ENCODE data around the gene FREY1. TPM values are rescaled to one million over a fixed set of nuclear protein-coding genes. Genes with fewer than 3 reads are reported as not detected.

The FREY1 gene
- total and polyA plus RNA-seq, 9 of the 15 experiments (the other 6 are each of a cell fraction or from before 2014, with no cell fraction given): 0.25 to 1.5 (median 1.1) TPM; not detected in 5

DNA sequence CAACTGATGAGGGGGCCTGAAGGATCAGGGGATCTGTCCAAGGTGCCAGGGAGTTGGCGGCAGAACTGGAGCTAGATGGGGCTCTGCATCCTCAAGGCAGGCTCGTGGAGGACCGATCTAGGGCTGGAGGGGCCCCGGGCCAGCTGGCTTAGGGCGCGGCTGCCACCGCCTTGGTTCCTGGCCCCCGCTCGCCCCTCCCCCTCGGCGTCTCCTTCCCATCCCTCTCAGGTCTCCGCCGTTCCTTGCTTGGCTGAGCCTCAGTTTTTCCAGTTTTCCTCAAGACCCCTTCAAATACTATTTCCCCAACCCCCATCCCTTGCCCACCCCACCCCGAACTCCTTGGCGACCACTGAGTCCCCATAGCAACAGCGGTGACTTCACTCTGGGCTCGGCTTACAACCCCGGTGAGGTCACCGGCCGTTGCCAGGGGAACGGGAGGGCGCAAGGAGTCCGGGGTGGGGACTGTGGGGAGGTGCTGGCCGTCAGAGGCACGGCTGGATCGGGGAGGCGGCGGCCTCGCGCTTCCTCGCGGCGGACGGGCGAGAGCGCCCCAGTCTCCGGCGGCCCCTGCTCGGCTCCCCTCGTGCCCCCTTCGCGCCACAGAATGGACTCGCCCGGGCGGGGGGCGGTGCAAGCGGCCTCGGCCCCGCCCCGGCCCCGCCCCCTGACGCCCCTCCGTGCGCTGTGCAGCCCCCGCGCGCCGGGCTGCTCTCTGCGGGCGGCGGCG lies 7.5 kb downstream of the FREY1 start:
- POLR2A ChIA-PET: interaction anchor here (1.4 kb wide), 1 partner anchor 18 kb away, joined by 8 read pairs; the partner anchor contains the start of gene PEX16
- Histone ChIP-seq H3K4me2 (ENCODE audit: insufficient read depth, low read length) (peak overlapping the region; percentile 72), H3K27me3 (ENCODE audit: control insufficient read depth in 2 of 2, insufficient read depth in 2 of 2, low read length in 2 of 2) (no peaks in the 10 kb centered on the region; a peak in 1 of 5 replicates), H3K4me3 (peak overlapping the region; percentile 58), H3K4me1 (replicated peaks in 1 of 2; ENCODE audit: control insufficient read depth in 2 of 2, insufficient read depth in 2 of 2, low read length in 2 of 2) (peaks cover 12 to 67% of the 10 kb centered on the region in 2 experiments), H3K9me3 (replicated peaks; ENCODE audit: control insufficient read depth, insufficient read depth, low read depth, low read length) (no peaks in the 10 kb centered on the region), H3K79me2 (ENCODE audit: control insufficient read depth, insufficient read depth, low read length) (no peaks in the 10 kb centered on the region), H3K36me3 (ENCODE audit: control insufficient read depth, insufficient read depth, low read length) (no peaks in the 10 kb centered on the region), H4K20me1 (replicated peaks; ENCODE audit: control insufficient read depth, insufficient read depth, low read length) (0 out of 2 replicates have a peak, but pooled peaks cover 4% of the 10 kb centered on the region), H3K9ac (ENCODE audit: insufficient read depth in 1 of 2, low read depth in 2 of 2, low read length in 2 of 2) (peak overlapping the region; percentile 80 to 94; a peak in 3 of 4 replicates), H2AFZ (ENCODE audit: low read depth, low read length) (peak overlapping the region; percentile 96), H3K9me1 (ENCODE audit: control insufficient read depth, insufficient read depth, low read length) (no peaks in the 10 kb centered on the region), H3K27ac (ENCODE audit: extremely low read depth, low read depth, low read length) (peak overlapping the region; percentile 83)
- CTCF ChIA-PET (ENCODE audit: low intra/inter-chr PET ratio): no interaction called here
- FAIRE-seq: peak; percentile 69
- DNase-seq (ENCODE audit: extremely low read depth in 1 of 4, low spot score in 3 of 4): peak; percentile 92 to 94 (median 93)
- peak; percentile 91 for ATAC-seq
- in situ Hi-C loops (cut with MboI) (no loop called here), intact Hi-C loops (cut with micrococcal nuclease) (no loop called here)
- no TSS peak for BruUV-seq (replicated peaks)
- WGBS (ENCODE audit: insufficient coverage, low coverage, missing lambda C conversion rate): under 1% methylated on average over 29 of the region's 62 CpGs
- TF ChIP-seq BRCA1 (IDR thresholded peaks at IDR 0.05) (no peak), BRCA1 (CRISPR knock-in tag; IDR thresholded peaks at IDR 0.05) (no peak), SPI1 (IDR thresholded peaks at IDR 0.05; ENCODE audit: borderline replicate concordance, low read depth, low read length) (no peak), MIER1 (IDR thresholded peaks at IDR 0.05; ENCODE audit: low read depth) (peak; percentile 89), ZNF830 (CRISPR knock-in tag; IDR thresholded peaks at IDR 0.05) (no peak), SMARCA5 (IDR thresholded peaks at IDR 0.05) (no peak), JUND (IDR thresholded peaks at IDR 0.05; ENCODE audit: borderline replicate concordance, low read depth, low read length) (peak; percentile 98), JUND (tag; IDR thresholded peaks at IDR 0.05; ENCODE audit: borderline replicate concordance, low read depth, low read length) (peak; percentile 78; the same call in 1 of the 3 replicates), ZBTB7A (IDR thresholded peaks at IDR 0.05; ENCODE audit: borderline replicate concordance, control insufficient read depth, low read depth, low read length) (peak; percentile 14; the same call in 1 of the 2 replicates), BMI1 (IDR thresholded peaks at IDR 0.05; ENCODE audit: low read length) (peak; percentile 96), REST (IDR thresholded peaks at IDR 0.05; ENCODE audit: borderline replicate concordance) (peak; percentile 97), REST (CRISPR knock-in tag; IDR thresholded peaks at IDR 0.05; ENCODE audit: low read depth) (peak; percentile 94)
- TF ChIP-seq, protein P1, sequence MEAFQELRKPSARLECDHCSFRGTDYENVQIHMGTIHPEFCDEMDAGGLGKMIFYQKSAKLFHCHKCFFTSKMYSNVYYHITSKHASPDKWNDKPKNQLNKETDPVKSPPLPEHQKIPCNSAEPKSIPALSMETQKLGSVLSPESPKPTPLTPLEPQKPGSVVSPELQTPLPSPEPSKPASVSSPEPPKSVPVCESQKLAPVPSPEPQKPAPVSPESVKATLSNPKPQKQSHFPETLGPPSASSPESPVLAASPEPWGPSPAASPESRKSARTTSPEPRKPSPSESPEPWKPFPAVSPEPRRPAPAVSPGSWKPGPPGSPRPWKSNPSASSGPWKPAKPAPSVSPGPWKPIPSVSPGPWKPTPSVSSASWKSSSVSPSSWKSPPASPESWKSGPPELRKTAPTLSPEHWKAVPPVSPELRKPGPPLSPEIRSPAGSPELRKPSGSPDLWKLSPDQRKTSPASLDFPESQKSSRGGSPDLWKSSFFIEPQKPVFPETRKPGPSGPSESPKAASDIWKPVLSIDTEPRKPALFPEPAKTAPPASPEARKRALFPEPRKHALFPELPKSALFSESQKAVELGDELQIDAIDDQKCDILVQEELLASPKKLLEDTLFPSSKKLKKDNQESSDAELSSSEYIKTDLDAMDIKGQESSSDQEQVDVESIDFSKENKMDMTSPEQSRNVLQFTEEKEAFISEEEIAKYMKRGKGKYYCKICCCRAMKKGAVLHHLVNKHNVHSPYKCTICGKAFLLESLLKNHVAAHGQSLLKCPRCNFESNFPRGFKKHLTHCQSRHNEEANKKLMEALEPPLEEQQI (IDR thresholded peaks at IDR 0.05): no peak

All from K562 (cell line).